Posterior cingulate gyrus (tissue), 11 donors: ENCODE data around the gene RAD51AP2.

Experiments used
- DNase-seq, 10 donors: peaks; one replicate each; pipeline versions ENCODE4 v3.0.0 to v3.0.0-alpha.2; 2020 to 2021; ENCODE audit warnings: mixed read lengths in 3 of 10
- intact Hi-C: fragments of 100-400 bp; cut with DNase I; formaldehyde crosslinking; loops from one replicate; pipeline ENCODE4 v1.15.1; 2023

The RAD51AP2 gene

GRCh38 chr2:17476064-17476463, 42.2 kb downstream of the RAD51AP2 start:
- intact Hi-C loops: no loop called here
- no peak for DNase-seq

GRCh38 chr2:17475286-17475685, 43.0 kb downstream of the RAD51AP2 start:
- DNase-seq: no peak
- intact Hi-C loops: no loop called here

DNA sequence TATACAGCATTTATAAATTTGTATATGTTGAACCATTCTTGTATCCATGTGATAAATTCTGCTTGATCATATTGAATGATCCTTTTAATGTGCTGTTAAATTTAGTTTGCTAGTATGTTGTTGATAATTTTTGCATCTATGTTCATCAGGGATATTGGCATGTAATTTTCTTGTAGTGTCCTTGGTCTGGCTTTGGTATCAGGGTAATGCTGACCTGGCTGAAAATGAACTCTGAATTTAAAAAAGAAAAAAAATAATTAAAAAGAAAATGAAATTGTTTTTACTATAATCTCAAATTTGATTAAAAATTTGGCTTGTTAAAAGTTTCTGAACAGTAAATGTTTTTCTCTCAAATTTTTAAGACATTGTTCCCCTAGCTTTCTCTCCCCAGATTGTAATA, 46.3 kb downstream of the RAD51AP2 start:
- intact Hi-C loops: no loop called here
- DNase-seq: no peak

DNA sequence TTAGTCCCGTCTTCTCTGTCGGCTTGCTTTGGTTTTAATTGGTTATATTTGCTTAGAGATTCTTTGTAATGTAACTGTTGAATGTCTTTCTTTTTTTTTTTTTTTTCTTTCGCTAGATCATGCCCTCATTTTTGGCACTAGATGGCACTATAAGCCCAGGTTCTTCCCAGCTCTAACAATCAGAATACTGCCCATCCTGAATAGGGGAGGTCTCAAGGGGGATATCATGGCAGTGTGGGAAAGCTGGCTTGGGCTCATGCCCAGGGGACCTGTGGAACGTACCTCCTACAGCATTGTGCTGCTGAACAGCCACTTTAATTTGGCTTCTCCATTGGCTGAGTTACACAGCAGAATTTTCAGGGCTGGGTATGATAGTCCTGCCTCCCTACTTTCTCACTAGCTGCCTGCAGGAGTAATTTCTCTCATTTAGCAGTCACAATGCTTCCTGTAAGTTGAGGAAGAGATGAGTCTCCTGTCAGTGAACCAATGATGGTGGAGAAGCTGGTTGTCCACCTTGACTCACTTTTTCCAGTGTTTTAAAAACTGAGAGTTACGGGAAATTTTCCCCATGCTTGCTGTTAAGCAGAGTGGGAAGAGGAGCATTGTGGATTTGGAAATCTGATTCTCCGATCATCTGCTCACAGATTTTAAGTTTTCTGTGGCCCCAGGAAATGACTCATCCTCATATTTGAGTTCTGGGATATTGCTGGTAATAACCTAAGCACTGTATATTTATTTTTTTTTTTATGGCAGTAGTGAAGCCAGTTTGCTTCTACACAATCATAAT, 47.2 kb downstream of the RAD51AP2 start:
- DNase-seq: no peak
- intact Hi-C loops: no loop called here

- no peak for DNase-seq
- intact Hi-C loops: no loop called here
Observed at GRCh38 chr2:17461087-17461475, 57.2 kb downstream of the RAD51AP2 start.
